Caco-2 (cell line): ENCODE measurements around the gene BMP6. TPM values are rescaled to one million over a fixed set of nuclear protein-coding genes. Genes with fewer than 3 reads are reported as not detected.

ENCODE experiments used
- BruUV-seq: library from RNA; stranded (reverse); fragments of 400-500 nt; replicated peaks from 2 replicates; lab custom pipeline; 2021; lab: Mats Ljungman, UMichigan
- CTCF ChIA-PET: fragments of 300-600 bp; sonication (Branson Sonifier 250); formaldehyde crosslinking; loops from one replicate; lab custom pipeline; 2022; ENCODE audit warnings: antibody characterized with exemption; lab: Charles Lee
- POLR2A ChIA-PET: fragments of 300-600 bp; sonication (Branson Sonifier 250); formaldehyde crosslinking; loops from one replicate; lab custom pipeline; 2022; ENCODE audit warnings: antibody characterized with exemption; lab: Charles Lee
- DNase-seq, 2 experiments: peaks; one replicate each; pipeline versions ENCODE4 v3.0.0 to v3.0.0-alpha.2; 2020 to 2022
- H3K27me3 ChIP-seq: replicated peaks from 2 replicates; pipeline ENCODE4 v1.6.0; 2011; ENCODE audit warnings: low read length; ENCODE audit not compliant: control insufficient read depth, insufficient read depth
- H3K36me3 ChIP-seq: 2 replicates; pipeline ENCODE4 v1.5.1; 2011; ENCODE audit warnings: low read length; ENCODE audit not compliant: control insufficient read depth, insufficient read depth
- H3K4me1 ChIP-seq: fragments of 250-450 bp; sonication (Bioruptor Pico); 2 replicates; pipeline ENCODE4 v1.5.1; 2020; ENCODE audit warnings: mild to moderate bottlenecking
- H3K4me3 ChIP-seq: 2 replicates; pipeline ENCODE4 v1.5.1; 2011; ENCODE audit warnings: low read depth, mild to moderate bottlenecking, control low read depth, low read length
- H3K9me3 ChIP-seq: fragments of 250-450 bp; sonication (Bioruptor Pico); 2 replicates; pipeline ENCODE4 v1.5.1; 2020; ENCODE audit warnings: mild to moderate bottlenecking, moderate library complexity
- H3K27ac Mint-ChIP-seq: one replicate; pipeline ENCODE4 v1.8.0; 2022; ENCODE audit warnings: mixed read lengths; ENCODE audit not compliant: unreplicated experiment
- H3K27me3 Mint-ChIP-seq: one replicate; pipeline ENCODE4 v1.8.0; 2022; ENCODE audit warnings: mixed read lengths; ENCODE audit not compliant: insufficient read depth, unreplicated experiment
- H3K36me3 Mint-ChIP-seq: one replicate; pipeline ENCODE4 v1.8.0; 2022; ENCODE audit warnings: mild to moderate bottlenecking, mixed read lengths; ENCODE audit not compliant: insufficient read depth, unreplicated experiment
- H3K4me1 Mint-ChIP-seq: one replicate; pipeline ENCODE4 v1.8.0; 2022; ENCODE audit warnings: low read depth, mixed read lengths; ENCODE audit not compliant: unreplicated experiment
- H3K4me3 Mint-ChIP-seq: one replicate; pipeline ENCODE4 v1.8.0; 2022; ENCODE audit warnings: mild to moderate bottlenecking, moderate library complexity, mixed read lengths; ENCODE audit not compliant: unreplicated experiment
- H3K9me3 Mint-ChIP-seq: one replicate; pipeline ENCODE4 v1.8.0; 2022; ENCODE audit warnings: mixed read lengths; ENCODE audit not compliant: unreplicated experiment
- CTCF ChIP-seq, 2 experiments: fragments of 200-600 bp in 1 of 2; IDR thresholded peaks; 1 replicate in 1 of 2; 2 replicates in 1 of 2; pipeline versions ENCODE4 v1.5.1 to v1.8.0; 2011 to 2022; ENCODE audit warnings: antibody characterized with exemption in 1 of 2, control low read depth in 1 of 2, inconsistent platforms in 1 of 2, low read depth in 1 of 2, low read length in 1 of 2, mild to moderate bottlenecking in 1 of 2, moderate library complexity in 1 of 2; ENCODE audit not compliant: insufficient read depth in 1 of 2, severe bottlenecking in 1 of 2, unreplicated experiment in 1 of 2
- intact Hi-C: fragments of 100-400 bp; cut with micrococcal nuclease; formaldehyde crosslinking; loops from one replicate; pipeline ENCODE4 v1.10.0; 2022; ENCODE audit not compliant: unreplicated experiment
- total RNA-seq: library from RNA; stranded (reverse); gene quantifications from 2 replicates; pipeline ENCODE4 v1.2.3, GENCODE V29; 2022

The BMP6 gene
- total RNA-seq, 1 experiment from 2014 or later, result 0.61 TPM

GRCh38 chr6:7903673-7904072 lies 177.8 kb downstream of the BMP6 start:
- H3K4me1 ChIP-seq, result peaks cover 10% of the 10 kb centered on the region
- no peak for DNase-seq
- TF ChIP-seq CTCF (IDR thresholded peaks at IDR 0.05; ENCODE audit: insufficient read depth in 1 of 2, low read depth in 1 of 2, low read length in 1 of 2, severe bottlenecking in 1 of 2, unreplicated experiment in 1 of 2), result no peak
- H3K36me3 Mint-ChIP-seq, result peaks cover 64% of the 10 kb centered on the region
- BruUV-seq, result no TSS peak
- ChIA-PET CTCF (no interaction called here), POLR2A (no interaction called here)
- no peaks in the 10 kb centered on the region for H3K9me3 Mint-ChIP-seq
- H3K4me1 Mint-ChIP-seq, result no peaks in the 10 kb centered on the region
- H3K4me3 ChIP-seq, result no peak overlapping the region
- no peak overlapping the region for H3K4me3 Mint-ChIP-seq
- H3K27ac Mint-ChIP-seq, result no peak overlapping the region
- H3K27me3 Mint-ChIP-seq, result no peaks in the 10 kb centered on the region
- no peaks in the 10 kb centered on the region for H3K27me3 ChIP-seq
- H3K9me3 ChIP-seq, result no peaks in the 10 kb centered on the region
- intact Hi-C loops, result no loop called here
- 0 out of 2 replicates have a peak, but pooled peaks cover 1% of the 10 kb centered on the region for H3K36me3 ChIP-seq

GRCh38 chr6:7904654-7905319 lies 178.9 kb downstream of the BMP6 start:
- ChIA-PET POLR2A (no interaction called here), CTCF (no interaction called here)
- Mint-ChIP-seq H3K4me1 (no peaks in the 10 kb centered on the region), H3K27ac (no peak overlapping the region), H3K9me3 (no peaks in the 10 kb centered on the region), H3K27me3 (no peaks in the 10 kb centered on the region), H3K4me3 (no peak overlapping the region), H3K36me3 (peaks cover 60% of the 10 kb centered on the region)
- DNase-seq, result no peak
- Histone ChIP-seq H3K36me3 (0 out of 2 replicates have a peak, but pooled peaks cover 1% of the 10 kb centered on the region), H3K27me3 (no peaks in the 10 kb centered on the region), H3K9me3 (no peaks in the 10 kb centered on the region), H3K4me3 (no peak overlapping the region), H3K4me1 (peaks cover 9% of the 10 kb centered on the region)
- no TSS peak for BruUV-seq
- no peak for TF ChIP-seq CTCF (IDR thresholded peaks at IDR 0.05; ENCODE audit: insufficient read depth in 1 of 2, low read depth in 1 of 2, low read length in 1 of 2, severe bottlenecking in 1 of 2, unreplicated experiment in 1 of 2)
- intact Hi-C loops, result no loop called here

GRCh38 chr6:7905416-7905815 lies 179.5 kb downstream of the BMP6 start:
- H3K27me3 Mint-ChIP-seq, result no peaks in the 10 kb centered on the region
- H3K36me3 ChIP-seq, result 0 out of 2 replicates have a peak, but pooled peaks cover 1% of the 10 kb centered on the region
- no peak for TF ChIP-seq CTCF (IDR thresholded peaks at IDR 0.05; ENCODE audit: insufficient read depth in 1 of 2, low read depth in 1 of 2, low read length in 1 of 2, severe bottlenecking in 1 of 2, unreplicated experiment in 1 of 2)
- no peaks in the 10 kb centered on the region for H3K9me3 ChIP-seq
- no peak overlapping the region for H3K4me3 Mint-ChIP-seq
- no peaks in the 10 kb centered on the region for H3K27me3 ChIP-seq
- POLR2A ChIA-PET, result no interaction called here
- peaks cover 54% of the 10 kb centered on the region for H3K36me3 Mint-ChIP-seq
- no peak overlapping the region for H3K4me3 ChIP-seq
- CTCF ChIA-PET, result interaction anchor here (0.8 kb wide), 1 partner anchor 87 kb away, joined by 3 read pairs; no protein-coding TSS in a partner anchor
- no peaks in the 10 kb centered on the region for H3K4me1 Mint-ChIP-seq
- no peak overlapping the region for H3K27ac Mint-ChIP-seq
- H3K9me3 Mint-ChIP-seq, result no peaks in the 10 kb centered on the region
- H3K4me1 ChIP-seq, result peaks cover 5% of the 10 kb centered on the region; the same call in 1 of the 2 replicates
- no TSS peak for BruUV-seq
- no peak for DNase-seq
- intact Hi-C loops, result no loop called here
